ENCODE results near the gene SAMD9.

GRCh38 chr7:93119191-93119905 is 1.6 kb upstream of the SAMD9 start:
- TF ChIP-seq ZNF331 (CRISPR knock-in tag; IDR thresholded peaks at IDR 0.05; ENCODE audit: low read depth) (no peak), EZH2 (IDR thresholded peaks at IDR 0.05; ENCODE audit: low read depth, unreplicated experiment) (no peak), POLR2AphosphoS5 (IDR thresholded peaks at IDR 0.05; ENCODE audit: low read depth) (no peak), REST (IDR thresholded peaks at IDR 0.05; ENCODE audit: unreplicated experiment) (no peak), CREB1 (CRISPR knock-in tag; IDR thresholded peaks at IDR 0.05; ENCODE audit: low read depth) (no peak), EZH2phosphoT487 (IDR thresholded peaks at IDR 0.05; ENCODE audit: unreplicated experiment) (no peak), ETS1 (IDR thresholded peaks at IDR 0.05) (no peak), JUNB (IDR thresholded peaks at IDR 0.05; ENCODE audit: unreplicated experiment) (no peak), NANOG (IDR thresholded peaks at IDR 0.05; ENCODE audit: borderline replicate concordance) (no peak), STAT1 (IDR thresholded peaks at IDR 0.05; ENCODE audit: unreplicated experiment) (no peak), ZNF114 (CRISPR knock-in tag; IDR thresholded peaks at IDR 0.05) (no peak)
- TF ChIP-seq, protein P1, sequence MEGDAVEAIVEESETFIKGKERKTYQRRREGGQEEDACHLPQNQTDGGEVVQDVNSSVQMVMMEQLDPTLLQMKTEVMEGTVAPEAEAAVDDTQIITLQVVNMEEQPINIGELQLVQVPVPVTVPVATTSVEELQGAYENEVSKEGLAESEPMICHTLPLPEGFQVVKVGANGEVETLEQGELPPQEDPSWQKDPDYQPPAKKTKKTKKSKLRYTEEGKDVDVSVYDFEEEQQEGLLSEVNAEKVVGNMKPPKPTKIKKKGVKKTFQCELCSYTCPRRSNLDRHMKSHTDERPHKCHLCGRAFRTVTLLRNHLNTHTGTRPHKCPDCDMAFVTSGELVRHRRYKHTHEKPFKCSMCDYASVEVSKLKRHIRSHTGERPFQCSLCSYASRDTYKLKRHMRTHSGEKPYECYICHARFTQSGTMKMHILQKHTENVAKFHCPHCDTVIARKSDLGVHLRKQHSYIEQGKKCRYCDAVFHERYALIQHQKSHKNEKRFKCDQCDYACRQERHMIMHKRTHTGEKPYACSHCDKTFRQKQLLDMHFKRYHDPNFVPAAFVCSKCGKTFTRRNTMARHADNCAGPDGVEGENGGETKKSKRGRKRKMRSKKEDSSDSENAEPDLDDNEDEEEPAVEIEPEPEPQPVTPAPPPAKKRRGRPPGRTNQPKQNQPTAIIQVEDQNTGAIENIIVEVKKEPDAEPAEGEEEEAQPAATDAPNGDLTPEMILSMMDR (conservative IDR thresholded peaks at IDR 0.05; ENCODE audit: low read depth in 2 of 2): no peak
- TF ChIP-seq, protein P2, sequence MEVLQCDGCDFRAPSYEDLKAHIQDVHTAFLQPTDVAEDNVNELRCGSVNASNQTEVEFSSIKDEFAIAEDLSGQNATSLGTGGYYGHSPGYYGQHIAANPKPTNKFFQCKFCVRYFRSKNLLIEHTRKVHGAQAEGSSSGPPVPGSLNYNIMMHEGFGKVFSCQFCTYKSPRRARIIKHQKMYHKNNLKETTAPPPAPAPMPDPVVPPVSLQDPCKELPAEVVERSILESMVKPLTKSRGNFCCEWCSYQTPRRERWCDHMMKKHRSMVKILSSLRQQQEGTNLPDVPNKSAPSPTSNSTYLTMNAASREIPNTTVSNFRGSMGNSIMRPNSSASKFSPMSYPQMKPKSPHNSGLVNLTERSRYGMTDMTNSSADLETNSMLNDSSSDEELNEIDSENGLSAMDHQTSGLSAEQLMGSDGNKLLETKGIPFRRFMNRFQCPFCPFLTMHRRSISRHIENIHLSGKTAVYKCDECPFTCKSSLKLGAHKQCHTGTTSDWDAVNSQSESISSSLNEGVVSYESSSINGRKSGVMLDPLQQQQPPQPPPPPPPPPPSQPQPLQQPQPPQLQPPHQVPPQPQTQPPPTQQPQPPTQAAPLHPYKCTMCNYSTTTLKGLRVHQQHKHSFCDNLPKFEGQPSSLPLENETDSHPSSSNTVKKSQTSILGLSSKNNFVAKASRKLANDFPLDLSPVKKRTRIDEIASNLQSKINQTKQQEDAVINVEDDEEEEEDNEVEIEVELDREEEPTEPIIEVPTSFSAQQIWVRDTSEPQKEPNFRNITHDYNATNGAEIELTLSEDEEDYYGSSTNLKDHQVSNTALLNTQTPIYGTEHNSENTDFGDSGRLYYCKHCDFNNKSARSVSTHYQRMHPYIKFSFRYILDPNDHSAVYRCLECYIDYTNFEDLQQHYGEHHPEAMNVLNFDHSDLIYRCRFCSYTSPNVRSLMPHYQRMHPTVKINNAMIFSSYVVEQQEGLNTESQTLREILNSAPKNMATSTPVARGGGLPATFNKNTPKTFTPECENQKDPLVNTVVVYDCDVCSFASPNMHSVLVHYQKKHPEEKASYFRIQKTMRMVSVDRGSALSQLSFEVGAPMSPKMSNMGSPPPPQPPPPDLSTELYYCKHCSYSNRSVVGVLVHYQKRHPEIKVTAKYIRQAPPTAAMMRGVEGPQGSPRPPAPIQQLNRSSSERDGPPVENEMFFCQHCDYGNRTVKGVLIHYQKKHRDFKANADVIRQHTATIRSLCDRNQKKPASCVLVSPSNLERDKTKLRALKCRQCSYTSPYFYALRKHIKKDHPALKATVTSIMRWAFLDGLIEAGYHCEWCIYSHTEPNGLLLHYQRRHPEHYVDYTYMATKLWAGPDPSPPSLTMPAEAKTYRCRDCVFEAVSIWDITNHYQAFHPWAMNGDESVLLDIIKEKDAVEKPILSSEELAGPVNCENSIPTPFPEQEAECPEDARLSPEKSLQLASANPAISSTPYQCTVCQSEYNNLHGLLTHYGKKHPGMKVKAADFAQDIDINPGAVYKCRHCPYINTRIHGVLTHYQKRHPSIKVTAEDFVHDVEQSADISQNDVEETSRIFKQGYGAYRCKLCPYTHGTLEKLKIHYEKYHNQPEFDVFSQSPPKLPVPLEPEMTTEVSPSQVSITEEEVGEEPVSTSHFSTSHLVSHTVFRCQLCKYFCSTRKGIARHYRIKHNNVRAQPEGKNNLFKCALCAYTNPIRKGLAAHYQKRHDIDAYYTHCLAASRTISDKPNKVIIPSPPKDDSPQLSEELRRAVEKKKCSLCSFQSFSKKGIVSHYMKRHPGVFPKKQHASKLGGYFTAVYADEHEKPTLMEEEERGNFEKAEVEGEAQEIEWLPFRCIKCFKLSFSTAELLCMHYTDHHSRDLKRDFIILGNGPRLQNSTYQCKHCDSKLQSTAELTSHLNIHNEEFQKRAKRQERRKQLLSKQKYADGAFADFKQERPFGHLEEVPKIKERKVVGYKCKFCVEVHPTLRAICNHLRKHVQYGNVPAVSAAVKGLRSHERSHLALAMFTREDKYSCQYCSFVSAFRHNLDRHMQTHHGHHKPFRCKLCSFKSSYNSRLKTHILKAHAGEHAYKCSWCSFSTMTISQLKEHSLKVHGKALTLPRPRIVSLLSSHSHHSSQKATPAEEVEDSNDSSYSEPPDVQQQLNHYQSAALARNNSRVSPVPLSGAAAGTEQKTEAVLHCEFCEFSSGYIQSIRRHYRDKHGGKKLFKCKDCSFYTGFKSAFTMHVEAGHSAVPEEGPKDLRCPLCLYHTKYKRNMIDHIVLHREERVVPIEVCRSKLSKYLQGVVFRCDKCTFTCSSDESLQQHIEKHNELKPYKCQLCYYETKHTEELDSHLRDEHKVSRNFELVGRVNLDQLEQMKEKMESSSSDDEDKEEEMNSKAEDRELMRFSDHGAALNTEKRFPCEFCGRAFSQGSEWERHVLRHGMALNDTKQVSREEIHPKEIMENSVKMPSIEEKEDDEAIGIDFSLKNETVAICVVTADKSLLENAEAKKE (CRISPR knock-in tag; IDR thresholded peaks at IDR 0.05): no peak
